Measurements from ENCODE around the gene FBLIM1.

- TF ChIP-seq CTCF (conservative IDR thresholded peaks at IDR 0.05; ENCODE audit: low read length) (no peak), EZH2phosphoT487 (IDR thresholded peaks at IDR 0.05; ENCODE audit: borderline replicate concordance, low read depth, low read length) (no peak)
These were observed 10.3 kb upstream of the FBLIM1 start for GRCh38 chr1:15748264-15748663.

All from OCI-LY7 (cell line).